Esophagus squamous epithelium (tissue), 5 donors: ENCODE data around the gene CCNK. TPM values are rescaled to one million over a fixed set of nuclear protein-coding genes. Genes with fewer than 3 reads are reported as not detected.

Source experiments
- DNase-seq: peaks from one replicate; lab custom pipeline; 2025; lab: John Stamatoyannopoulos, UW
- H3K27ac ChIP-seq, 4 donors: fragments of 200-600 bp; sonication (generic); one replicate each; pipeline ENCODE4 v1.5.1; 2016 to 2019; ENCODE audit warnings: mild to moderate bottlenecking in 1 of 4
- H3K27me3 ChIP-seq, 4 donors: fragments of 200-600 bp; sonication (generic); 1 replicate in 3 of 4; 2 replicates in 1 of 4; pipeline versions ENCODE4 v1.5.1 to v1.6.0; 2017 to 2021; ENCODE audit warnings: antibody characterized with exemption in 1 of 4
- H3K36me3 ChIP-seq, 3 donors: fragments of 200-600 bp; sonication (generic); one replicate each; pipeline ENCODE4 v1.5.1; 2016 to 2019
- H3K4me1 ChIP-seq, 3 donors: fragments of 200-600 bp; sonication (generic); one replicate each; pipeline ENCODE4 v1.5.1; 2017 to 2019
- H3K4me3 ChIP-seq, 4 donors: fragments of 200-600 bp; sonication (generic); 1 replicate in 3 of 4; 2 replicates in 1 of 4; pipeline ENCODE4 v1.5.1; 2016 to 2019; ENCODE audit warnings: mild to moderate bottlenecking in 2 of 4, moderate library complexity in 1 of 4
- H3K9me3 ChIP-seq, 3 donors: fragments of 200-600 bp; sonication (generic); one replicate each; pipeline ENCODE4 v1.5.1; 2016 to 2019
- CTCF ChIP-seq, 6 experiments: fragments of 450-650 bp in 4 of 6; fragments of 200-600 bp in 2 of 6; sonication (generic) in 2 of 6; IDR thresholded peaks; one replicate each; pipeline ENCODE4 v1.5.1; 2016 to 2019; ENCODE audit warnings: antibody characterized with exemption in 6 of 6, mild to moderate bottlenecking in 4 of 6, moderate library complexity in 4 of 6
- POLR2A ChIP-seq, 4 donors: fragments of 450-650 bp; IDR thresholded peaks; one replicate each; pipeline ENCODE4 v1.6.1; 2017; ENCODE audit warnings: antibody characterized with exemption in 4 of 4, mild to moderate bottlenecking in 4 of 4, moderate library complexity in 3 of 4
- WGBS, 2 donors: methylation state at CpG; one replicate each; pipeline ENCODE4 v1.1.5; 2018; 5-methylcytosine and 5-hydroxymethylcytosine counted together
- intact Hi-C: fragments of 100-400 bp; cut with DNase I; formaldehyde crosslinking; loops from one replicate; pipeline ENCODE4 v1.15.0; 2022
- total RNA-seq, 4 donors: library from RNA; depleted of rRNA; stranded (reverse); fragments of >200 nt; gene quantifications; one replicate each; pipeline ENCODE4 v1.1.0, GENCODE V29; 2016
- donor health status: DM: yes; HTN: yes; CAD: no.

CCNK gene
- total RNA-seq, 4 donors from 2014 or later = 13.4 to 39.9 (median 29.5) TPM

DNA sequence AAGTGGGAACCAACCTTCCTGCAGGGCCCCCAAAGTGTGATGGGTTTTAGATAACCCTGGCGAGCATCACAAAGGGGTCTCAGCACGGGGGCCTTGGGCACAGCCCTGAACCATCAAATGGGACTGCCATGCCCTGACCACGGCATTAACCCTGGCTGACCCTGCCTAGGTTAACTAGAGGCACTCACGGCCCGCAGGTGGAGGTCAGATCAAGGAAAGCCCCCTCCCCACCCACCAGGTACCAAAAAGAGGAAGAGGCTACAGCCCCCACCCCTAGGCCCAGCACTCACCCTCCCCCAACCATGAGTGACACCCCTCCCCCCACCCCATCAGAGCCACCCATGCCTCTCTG is 42.5 kb downstream of the CCNK start:
- intact Hi-C loops = no loop called here
- TF ChIP-seq CTCF (IDR thresholded peaks at IDR 0.05) (no peak), POLR2A (IDR thresholded peaks at IDR 0.05) (no peak)
- H3K9me3 ChIP-seq = no peaks in the 10 kb centered on the region
- peaks cover 0 to 32% (median 0%) of the 10 kb centered on the region in 3 donors for H3K36me3 ChIP-seq
- no peaks in the 10 kb centered on the region for H3K27me3 ChIP-seq
- DNase-seq = no peak
- no peak overlapping the region for H3K4me3 ChIP-seq
- peak overlapping the region; percentile 26 to 78 (median 68) for H3K27ac ChIP-seq
- 90% methylated on average over 2 of the region's 5 CpGs; no CpG with 5 or more reads in 1 of the 2 donors for WGBS, 2 donors
- peaks cover 15 to 44% (median 21%) of the 10 kb centered on the region in 3 donors for H3K4me1 ChIP-seq

- peaks cover 14 to 42% (median 21%) of the 10 kb centered on the region in 3 donors for H3K4me1 ChIP-seq
- no peaks in the 10 kb centered on the region for H3K9me3 ChIP-seq
- TF ChIP-seq CTCF (IDR thresholded peaks at IDR 0.05) = no peak
- no peak for TF ChIP-seq POLR2A (IDR thresholded peaks at IDR 0.05)
- no peak for DNase-seq
- peaks cover 0 to 33% (median 0%) of the 10 kb centered on the region in 3 donors for H3K36me3 ChIP-seq
- intact Hi-C loops = no loop called here
- no peaks in the 10 kb centered on the region for H3K27me3 ChIP-seq
- no peak overlapping the region for H3K4me3 ChIP-seq
- WGBS, 2 donors = 60 to 81% methylated on average over 8 to 15 of the region's 16 CpGs
- peak overlapping the region in 3 of 4 donors; percentile 45 to 78 (median 67) for H3K27ac ChIP-seq
These were observed 43.0 kb downstream of the CCNK start for GRCh38 chr14:99524091-99524661.

- Histone ChIP-seq H3K36me3 (peaks cover 0 to 26% (median 0%) of the 10 kb centered on the region in 3 donors), H3K27ac (peak overlapping the region in 3 of 4 donors; percentile 57 to 78 (median 67)), H3K27me3 (no peaks in the 10 kb centered on the region), H3K4me1 (peaks cover 14 to 45% (median 21%) of the 10 kb centered on the region in 3 donors), H3K4me3 (no peak overlapping the region), H3K9me3 (no peaks in the 10 kb centered on the region)
- TF ChIP-seq CTCF (IDR thresholded peaks at IDR 0.05) (peak in 4 of 6 experiments; percentile 4 to 34 (median 12)), POLR2A (IDR thresholded peaks at IDR 0.05) (no peak)
- WGBS, 2 donors = 90 to 100% methylated on average over 4 of the region's 17 CpGs
- no peak for DNase-seq
- intact Hi-C loops = no loop called here
These were observed 43.8 kb downstream of the CCNK start for GRCh38 chr14:99524804-99525698.

DNA sequence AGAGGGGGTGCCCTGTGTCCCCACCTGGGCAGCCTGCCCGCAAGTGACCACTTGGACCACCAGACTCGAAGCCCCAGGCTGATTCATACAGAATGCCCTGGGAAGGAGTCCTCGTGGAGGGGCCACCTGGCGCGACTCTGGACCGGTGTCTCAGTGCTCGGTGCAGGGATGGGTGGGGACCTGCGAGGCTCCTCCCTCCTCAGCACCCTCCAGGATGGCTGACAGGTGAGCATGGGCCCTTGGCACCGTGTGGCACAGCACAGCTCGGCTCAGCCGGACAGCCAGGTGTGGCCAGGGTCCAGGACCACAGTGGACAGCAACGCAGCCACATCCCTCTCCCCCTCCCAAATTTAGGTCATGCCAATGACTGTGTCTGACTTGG is 44.5 kb downstream of the CCNK start:
- Histone ChIP-seq H3K4me3 (no peak overlapping the region), H3K9me3 (no peaks in the 10 kb centered on the region), H3K36me3 (peaks cover 0 to 20% (median 0%) of the 10 kb centered on the region in 3 donors), H3K27ac (peak overlapping the region in 1 of 4 donors; percentile 67), H3K4me1 (peaks cover 14 to 51% (median 21%) of the 10 kb centered on the region in 3 donors), H3K27me3 (no peaks in the 10 kb centered on the region)
- intact Hi-C loops = no loop called here
- no peak for DNase-seq
- no peak for TF ChIP-seq CTCF (IDR thresholded peaks at IDR 0.05)
- 78% methylated on average over 4 of the region's 12 CpGs; no CpG with 5 or more reads in 1 of the 2 donors for WGBS, 2 donors

DNA sequence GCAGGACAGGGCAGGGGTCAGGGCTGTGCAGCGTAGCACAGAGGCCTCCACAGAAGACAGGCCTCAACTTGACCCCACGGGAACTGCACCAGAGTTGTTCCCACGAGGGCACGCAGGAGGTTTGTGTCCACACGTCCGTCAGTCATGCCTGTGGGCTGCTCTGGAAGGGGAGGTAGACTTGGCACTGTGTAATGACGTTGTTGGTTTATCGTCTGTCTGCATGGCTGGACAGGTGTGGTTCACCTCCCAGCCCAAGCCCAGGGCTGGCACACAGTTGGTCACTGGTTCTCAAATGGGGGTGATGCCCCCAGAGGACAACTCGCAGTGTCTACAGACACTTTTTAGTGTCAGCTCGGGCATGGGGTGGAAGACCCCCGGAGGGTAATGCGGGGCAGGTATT is 45.8 kb downstream of the CCNK start:
- Histone ChIP-seq H3K27ac (peak overlapping the region in 1 of 4 donors; percentile 14), H3K4me1 (peaks cover 14 to 62% (median 31%) of the 10 kb centered on the region in 3 donors), H3K27me3 (no peaks in the 10 kb centered on the region), H3K4me3 (no peak overlapping the region), H3K36me3 (peaks cover 0 to 7% (median 0%) of the 10 kb centered on the region in 3 donors), H3K9me3 (no peaks in the 10 kb centered on the region)
- WGBS, 2 donors = 51% methylated on average over 5 of the region's 12 CpGs; no CpG with 5 or more reads in 1 of the 2 donors
- no peak for TF ChIP-seq POLR2A (IDR thresholded peaks at IDR 0.05)
- no peak for TF ChIP-seq CTCF (IDR thresholded peaks at IDR 0.05)
- no peak for DNase-seq
- intact Hi-C loops = no loop called here
